HG03460 (cell line): Measurements from ENCODE around the gene LGR4.
A peak's percentile ranks its signal among the peaks of the same experiment; 100 is the strongest.

Source experiments
- ATAC-seq: cut with Tn5 transposase; IDR thresholded peaks from one replicate; pipeline ENCODE4 v1.9.1; 2021; ENCODE audit not compliant: unreplicated experiment

LGR4 gene

GRCh38 chr11:27383645-27384044 is 88.9 kb downstream of the LGR4 start:
- no peak for ATAC-seq

GRCh38 chr11:27381238-27381666 is 91.3 kb downstream of the LGR4 start:
- ATAC-seq, result no peak

GRCh38 chr11:27380771-27381170 is 91.8 kb downstream of the LGR4 start:
- no peak for ATAC-seq

- ATAC-seq, result no peak
Observed at GRCh38 chr11:27379449-27379848, 93.1 kb downstream of the LGR4 start.

GRCh38 chr11:27375370-27375769 is 97.2 kb downstream of the LGR4 start:
- no peak for ATAC-seq

- ATAC-seq, result no peak
Observed at GRCh38 chr11:27373856-27374602, 98.6 kb downstream of the LGR4 start.

GRCh38 chr11:27373392-27373791 is 99.2 kb downstream of the LGR4 start:
- ATAC-seq, result no peak

GRCh38 chr11:27372164-27372563 is 100.4 kb downstream of the LGR4 start:
- ATAC-seq, result no peak

GRCh38 chr11:27371489-27371888 is 101.1 kb downstream of the LGR4 start:
- no peak for ATAC-seq

GRCh38 chr11:27370374-27370773 is 102.2 kb downstream of the LGR4 start:
- no peak for ATAC-seq

- ATAC-seq, result no peak
Observed at GRCh38 chr11:27367881-27368280, 104.7 kb downstream of the LGR4 start.

GRCh38 chr11:27363576-27364117 is 108.9 kb downstream of the LGR4 start:
- no peak for ATAC-seq

- ATAC-seq, result peak; percentile 99
Observed at GRCh38 chr11:27362749-27363575, 109.6 kb downstream of the LGR4 start, which contains the start of gene CCDC34. Gene CCDC34, minus strand, starts transcription at chr11:27363215. Its CDS starts 21 bp downstream, at chr11:27363194.

- ATAC-seq, result no peak
Observed at GRCh38 chr11:27361649-27362431, 110.8 kb downstream of the LGR4 start.

- ATAC-seq, result no peak
Observed at GRCh38 chr11:27358296-27358695, 114.3 kb downstream of the LGR4 start.

GRCh38 chr11:27357250-27357649 is 115.3 kb downstream of the LGR4 start:
- no peak for ATAC-seq

- ATAC-seq, result no peak
Observed at GRCh38 chr11:27356624-27357222, 115.9 kb downstream of the LGR4 start.

GRCh38 chr11:27355575-27356104 is 117.0 kb downstream of the LGR4 start:
- no peak for ATAC-seq

GRCh38 chr11:27354359-27354965 is 118.1 kb downstream of the LGR4 start:
- no peak for ATAC-seq
